Measurements from ENCODE around the gene CENPF. TPM values are rescaled to one million over a fixed set of nuclear protein-coding genes. Genes with fewer than 3 reads are reported as not detected.
"Not testable (repeated sequence)": the region's sequence is repeated elsewhere in the genome, so short reads cannot be mapped to it uniquely, and the experiment has no call there.

CENPF gene
- total RNA-seq, 2 experiments from 2014 or later = 102 to 107 TPM

DNA sequence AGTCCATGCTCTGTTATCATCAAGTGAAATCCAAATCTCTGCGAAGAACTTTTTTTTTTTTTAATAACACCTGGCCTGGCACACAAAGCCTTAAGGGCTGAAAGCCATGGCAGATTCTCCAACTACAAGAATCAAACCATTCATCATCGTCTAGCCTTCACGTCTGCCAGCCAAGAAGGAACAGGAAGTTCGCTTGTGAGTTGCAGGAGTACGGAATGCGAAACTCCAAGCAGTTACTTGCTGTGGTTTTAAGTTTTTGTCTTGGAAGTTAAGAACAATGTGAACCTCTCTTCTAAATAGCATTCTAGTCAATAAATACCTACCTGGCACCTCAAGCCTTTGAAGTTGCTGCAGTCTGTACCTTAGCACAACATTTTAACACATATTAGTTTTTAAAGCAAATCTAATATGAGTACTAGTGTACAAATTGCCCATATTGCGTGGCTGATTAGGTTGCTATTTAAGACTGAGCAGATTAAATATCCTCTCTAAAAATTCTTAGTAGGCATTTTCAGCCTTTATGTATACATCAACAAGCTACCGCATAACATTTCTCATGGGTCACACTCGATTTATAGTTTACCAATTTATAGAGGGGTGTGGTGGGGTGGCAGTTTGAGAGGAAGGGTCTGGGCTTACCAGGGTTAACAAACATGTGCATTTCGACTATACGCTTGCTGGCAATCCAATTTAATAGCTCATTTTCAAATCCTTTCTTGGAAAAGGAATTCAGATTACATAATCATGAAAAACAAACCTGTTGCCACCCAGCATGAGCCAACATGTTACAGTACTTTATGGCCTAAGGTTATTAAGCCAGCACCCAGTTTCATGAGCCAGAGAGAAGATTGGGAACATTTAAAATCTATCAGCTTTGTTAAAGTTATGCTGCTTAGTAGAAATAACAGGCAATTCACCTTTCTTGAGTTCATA lies 29.3 kb upstream of the CENPF start:
- Mint-ChIP-seq H3K4me3 (no peak overlapping the region), H3K27me3 (peaks cover 7% of the 10 kb centered on the region), H3K9me3 (ENCODE audit: low read depth) (peaks cover 10% of the 10 kb centered on the region), H3K36me3 (ENCODE audit: low read depth) (peaks cover 9% of the 10 kb centered on the region), H3K4me1 (peaks cover 3% of the 10 kb centered on the region), H3K27ac (no peak overlapping the region)
- DNase-seq (no peak), ATAC-seq (no peak)
- ChIA-PET POLR2A (no interaction called here), CTCF (interaction anchor here (0.6 to 2.2 kb wide), 5 partner anchors 11 to 451 kb away, joined by 3 to 8 read pairs (median 3); no protein-coding TSS in a partner anchor)
- intact Hi-C loops (cut with DNase I, micrococcal nuclease) = no loop called here

DNA sequence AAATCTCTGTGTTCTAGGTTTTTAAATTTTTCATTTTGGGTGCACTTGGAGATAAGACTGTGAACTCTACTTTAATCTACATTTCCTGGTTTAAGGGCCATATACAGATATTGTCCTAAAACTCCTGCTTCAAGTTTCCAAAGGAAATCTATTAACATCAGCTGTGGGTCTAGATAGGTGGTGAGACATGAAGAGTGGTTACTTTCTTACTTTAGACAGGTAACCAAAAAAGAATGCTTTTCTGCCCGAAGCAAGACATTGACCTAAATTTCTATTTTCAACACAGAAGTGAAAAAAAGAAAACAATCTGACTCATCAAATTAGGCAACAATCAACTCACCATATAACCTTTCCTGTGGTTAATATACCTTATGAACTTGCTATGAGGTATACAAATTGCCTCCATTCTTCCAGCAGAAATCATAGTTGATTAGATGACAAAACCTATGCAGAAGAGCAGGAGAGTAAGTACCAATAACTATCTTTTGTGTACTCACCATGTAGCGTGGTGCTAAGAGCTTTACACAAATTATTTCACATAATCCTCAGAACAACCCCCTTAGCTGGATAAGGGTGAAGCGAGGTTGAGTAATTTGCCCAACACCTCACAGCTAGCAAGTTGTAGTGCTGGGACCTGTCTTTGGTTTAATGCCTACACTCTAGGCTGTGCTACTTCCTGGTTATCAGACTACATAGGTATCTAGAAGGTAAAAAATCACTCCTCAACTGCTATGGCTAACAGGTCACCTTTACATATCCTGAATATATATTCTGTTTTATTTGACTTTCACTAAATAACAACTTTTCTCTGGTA lies 28.2 kb upstream of the CENPF start:
- DNase-seq (no peak), ATAC-seq (no peak)
- Mint-ChIP-seq H3K27ac (no peak overlapping the region), H3K36me3 (ENCODE audit: low read depth) (peaks cover 9% of the 10 kb centered on the region), H3K4me3 (no peak overlapping the region), H3K27me3 (peaks cover 5% of the 10 kb centered on the region), H3K4me1 (no peaks in the 10 kb centered on the region), H3K9me3 (ENCODE audit: low read depth) (peaks cover 10% of the 10 kb centered on the region)
- ChIA-PET POLR2A (no interaction called here), CTCF (interaction anchor here (2.2 kb wide), 1 partner anchor 10 kb away, joined by 8 read pairs; no protein-coding TSS in a partner anchor)
- intact Hi-C loops (cut with DNase I, micrococcal nuclease) = no loop called here

DNA sequence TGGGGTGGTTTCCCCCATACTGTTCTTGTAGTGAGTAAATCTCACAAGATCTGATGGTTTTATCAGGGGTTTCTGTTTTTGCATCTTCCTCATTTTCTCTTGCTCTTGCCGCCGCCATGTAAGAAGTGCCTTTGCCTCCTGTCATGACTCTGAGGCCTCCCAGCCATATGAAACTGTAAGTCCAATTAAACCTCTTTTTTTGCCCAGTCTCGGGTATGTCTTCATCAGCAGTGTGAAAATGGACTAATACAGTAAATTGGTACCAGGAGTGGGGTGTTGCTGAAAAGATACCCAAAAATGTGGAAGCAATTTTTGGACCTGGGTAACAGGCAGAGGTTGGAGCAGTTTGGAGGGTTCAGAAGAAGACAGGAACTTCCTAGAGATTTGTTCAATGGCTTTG lies 26.9 kb upstream of the CENPF start:
- ATAC-seq; H3K27me3 Mint-ChIP-seq; H3K4me1 Mint-ChIP-seq; H3K27ac Mint-ChIP-seq; CTCF ChIA-PET; H3K4me3 Mint-ChIP-seq; DNase-seq; intact Hi-C loops (cut with DNase I, micrococcal nuclease); H3K36me3 Mint-ChIP-seq (ENCODE audit: low read depth); POLR2A ChIA-PET: not testable (repeated sequence)
- H3K9me3 Mint-ChIP-seq (ENCODE audit: low read depth) = peaks cover 10% of the 10 kb centered on the region

DNA sequence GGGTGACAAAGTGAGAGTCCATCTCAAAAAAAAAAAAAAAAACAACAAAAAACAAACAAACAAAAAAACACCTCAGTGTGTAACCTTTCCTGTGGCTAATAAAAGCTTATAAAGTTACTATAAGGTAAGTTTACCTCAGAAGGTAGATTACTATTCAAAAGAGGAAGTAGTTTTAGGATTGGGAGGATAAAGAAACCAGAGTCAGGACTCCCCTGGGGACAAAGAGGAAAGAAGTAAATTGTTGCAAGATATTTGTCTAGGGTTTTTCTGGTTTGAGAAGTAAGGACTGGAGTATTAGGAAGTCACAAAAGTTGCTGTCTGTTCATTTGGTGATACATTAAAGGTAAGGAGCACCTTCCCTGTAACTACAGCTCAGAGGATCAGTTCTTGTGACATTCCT lies 23.8 kb upstream of the CENPF start:
- DNase-seq (no peak), ATAC-seq (no peak)
- Mint-ChIP-seq H3K27ac (no peak overlapping the region), H3K4me3 (no peak overlapping the region), H3K27me3 (peaks cover 8% of the 10 kb centered on the region), H3K36me3 (ENCODE audit: low read depth) (peaks cover 9% of the 10 kb centered on the region), H3K9me3 (ENCODE audit: low read depth) (peaks cover 10% of the 10 kb centered on the region), H3K4me1 (peaks cover 3% of the 10 kb centered on the region)
- intact Hi-C loops (cut with DNase I, micrococcal nuclease) = no loop called here
- POLR2A ChIA-PET = no interaction called here
- CTCF ChIA-PET = interaction anchor here (0.7 to 6.9 kb wide), 3 partner anchors 247 to 945 kb away, joined by 3 to 67 read pairs (median 4); no protein-coding TSS in a partner anchor

DNA sequence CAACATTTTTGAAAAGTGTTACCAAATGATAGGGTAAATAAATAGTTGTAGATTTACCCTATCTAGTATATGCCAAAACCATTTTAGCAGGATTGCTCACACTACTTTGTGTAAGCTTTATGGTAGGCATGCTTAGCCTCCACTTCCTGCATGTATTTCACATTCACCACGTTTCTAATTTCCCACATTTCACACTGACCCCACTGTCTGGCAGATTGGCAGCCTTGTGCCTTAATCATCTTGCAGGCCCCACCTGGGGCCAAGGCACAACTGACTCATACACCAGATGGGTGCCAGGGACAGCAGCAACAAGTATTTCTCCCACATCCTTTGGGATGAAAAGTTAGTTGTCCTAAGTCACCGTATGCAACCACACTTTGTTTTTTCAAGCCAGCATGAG lies 21.2 kb upstream of the CENPF start:
- ATAC-seq (no peak), DNase-seq (no peak)
- Mint-ChIP-seq H3K4me3 (no peak overlapping the region), H3K27me3 (peaks cover 5% of the 10 kb centered on the region), H3K4me1 (peaks cover 6% of the 10 kb centered on the region), H3K36me3 (ENCODE audit: low read depth) (no peaks in the 10 kb centered on the region), H3K27ac (no peak overlapping the region), H3K9me3 (ENCODE audit: low read depth) (no peaks in the 10 kb centered on the region)
- ChIA-PET CTCF (interaction anchor here (0.7 to 8.2 kb wide), 4 partner anchors 9 to 321 kb away, joined by 3 to 67 read pairs (median 22); no protein-coding TSS in a partner anchor), POLR2A (no interaction called here)
- intact Hi-C loops (cut with DNase I, micrococcal nuclease) = loop anchor here in 1 of 2 experiments (10.0 kb wide), 1 partner anchor 317 kb away; no protein-coding TSS in a partner anchor

DNA sequence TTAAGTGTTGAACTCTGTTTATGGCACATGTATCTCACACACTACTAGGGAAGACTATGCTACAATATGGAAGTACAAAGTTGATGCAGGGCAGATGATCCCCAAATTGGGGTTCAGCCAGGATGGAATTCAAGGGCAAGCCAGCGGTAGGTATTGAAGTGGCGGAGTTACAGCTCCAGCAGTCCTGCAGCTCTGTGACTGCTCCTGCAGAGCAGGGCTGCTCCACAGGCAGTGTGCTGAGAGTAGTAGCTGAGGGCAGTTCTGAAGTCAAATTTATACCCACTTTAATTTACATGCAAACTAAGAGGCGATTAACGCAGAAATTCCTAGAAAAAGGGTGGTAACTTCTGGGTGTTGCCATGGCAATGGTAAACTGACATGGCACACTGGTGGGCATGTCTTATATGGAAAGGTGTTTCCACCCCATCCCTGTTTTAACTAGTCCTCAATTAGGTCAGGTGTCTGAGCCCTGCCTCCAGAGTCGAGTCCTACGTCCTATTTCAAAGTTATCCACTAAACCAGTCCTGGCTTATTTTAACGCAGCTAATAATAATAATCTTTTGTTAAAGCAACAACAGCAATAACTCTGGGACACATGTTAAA lies 20.6 kb upstream of the CENPF start:
- H3K36me3 Mint-ChIP-seq (ENCODE audit: low read depth) = no peaks in the 10 kb centered on the region
- no peaks in the 10 kb centered on the region for H3K9me3 Mint-ChIP-seq (ENCODE audit: low read depth)
- H3K27me3 Mint-ChIP-seq = peaks cover 5% of the 10 kb centered on the region
- no peak for DNase-seq
- intact Hi-C loops (cut with DNase I, micrococcal nuclease) = loop anchor here in 1 of 2 experiments (10.0 kb wide), 1 partner anchor 318 kb away; no protein-coding TSS in a partner anchor
- POLR2A ChIA-PET = interaction anchor here (0.6 kb wide), 1 partner anchor 240 kb away, joined by 3 read pairs; no protein-coding TSS in a partner anchor
- ATAC-seq = no peak
- CTCF ChIA-PET = interaction anchor here (1.8 to 8.2 kb wide), 4 partner anchors 11 to 322 kb away, joined by 6 to 67 read pairs (median 22); no protein-coding TSS in a partner anchor
- no peak overlapping the region for H3K27ac Mint-ChIP-seq
- H3K4me1 Mint-ChIP-seq = peaks cover 6% of the 10 kb centered on the region
- H3K4me3 Mint-ChIP-seq = no peak overlapping the region

DNA sequence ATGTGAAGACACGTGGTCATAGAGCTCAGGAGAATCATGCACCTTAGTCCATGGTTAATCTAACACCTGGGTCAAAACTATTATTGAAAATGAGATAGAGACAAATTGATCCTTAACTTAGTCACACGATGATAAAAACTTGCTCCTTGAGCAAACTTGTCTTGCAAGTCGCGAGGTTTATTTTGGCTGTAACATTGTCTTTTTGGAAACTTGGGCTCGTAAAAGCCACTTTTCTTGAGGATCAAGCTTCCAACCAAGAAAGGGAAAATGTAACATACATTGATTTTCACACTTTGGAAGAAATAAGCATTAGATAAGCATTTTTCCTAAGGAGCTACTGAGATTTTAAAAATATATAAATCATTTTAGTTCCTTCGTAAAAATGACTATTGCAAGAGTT lies 19.9 kb upstream of the CENPF start:
- Mint-ChIP-seq H3K27ac (no peak overlapping the region), H3K27me3 (peaks cover 5% of the 10 kb centered on the region), H3K36me3 (ENCODE audit: low read depth) (no peaks in the 10 kb centered on the region), H3K9me3 (ENCODE audit: low read depth) (no peaks in the 10 kb centered on the region), H3K4me3 (no peak overlapping the region), H3K4me1 (peaks cover 6% of the 10 kb centered on the region)
- ATAC-seq = no peak
- intact Hi-C loops (cut with DNase I, micrococcal nuclease) = loop anchor here in 1 of 2 experiments (10.0 kb wide), 1 partner anchor 318 kb away; no protein-coding TSS in a partner anchor
- no peak for DNase-seq
- CTCF ChIA-PET = interaction anchor here (0.8 to 8.2 kb wide), 5 partner anchors 27 to 322 kb away, joined by 3 to 67 read pairs (median 6); no protein-coding TSS in a partner anchor
- POLR2A ChIA-PET = interaction anchor here (0.6 kb wide), 1 partner anchor 240 kb away, joined by 3 read pairs; no protein-coding TSS in a partner anchor

DNA sequence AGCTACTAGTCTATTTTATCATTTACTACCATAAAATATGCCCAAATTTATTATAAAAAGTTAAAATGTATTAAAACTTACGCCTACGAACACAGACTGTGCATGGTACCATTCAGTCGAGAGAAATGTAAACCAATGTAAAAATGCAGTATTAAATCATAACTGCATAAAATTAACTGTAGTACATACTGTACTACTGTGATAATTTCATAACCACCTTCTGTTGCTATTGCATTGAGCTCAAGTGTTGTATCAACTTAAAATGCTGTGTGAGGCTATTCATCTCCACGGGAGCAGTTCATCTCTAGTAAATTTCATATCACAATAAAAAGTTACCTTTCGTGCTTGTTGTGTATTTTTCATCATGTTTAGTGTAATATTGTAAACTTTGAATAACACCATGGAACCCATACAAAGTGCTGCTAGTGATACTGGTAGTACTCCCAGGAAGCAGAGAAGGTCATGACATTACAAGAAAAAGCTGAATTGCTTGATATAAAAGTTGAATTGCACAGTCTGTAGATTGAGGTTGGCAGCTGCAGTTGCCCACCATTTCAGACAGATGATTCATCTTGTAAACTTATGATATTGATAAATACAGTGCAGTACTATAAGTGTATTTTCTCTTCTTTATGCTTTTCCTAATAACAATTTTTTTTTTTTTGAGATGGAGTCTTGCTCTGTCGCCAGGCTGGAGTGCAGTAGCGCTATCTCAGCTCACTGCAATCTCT lies 19.0 kb upstream of the CENPF start:
- ChIA-PET POLR2A (no interaction called here), CTCF (interaction anchor here (0.8 to 8.2 kb wide), 11 partner anchors 10 to 323 kb away, joined by 3 to 67 read pairs (median 6); no protein-coding TSS in a partner anchor)
- no peak for ATAC-seq
- no peak for DNase-seq
- no peaks in the 10 kb centered on the region for H3K9me3 Mint-ChIP-seq (ENCODE audit: low read depth)
- peaks cover 5% of the 10 kb centered on the region for H3K27me3 Mint-ChIP-seq
- intact Hi-C loops (cut with DNase I, micrococcal nuclease) = loop anchor here in 1 of 2 experiments (2.0 to 10.0 kb wide), 2 partner anchors 195 to 319 kb away; no protein-coding TSS in a partner anchor
- H3K4me1 Mint-ChIP-seq = peaks cover 6% of the 10 kb centered on the region
- H3K27ac Mint-ChIP-seq = no peak overlapping the region
- H3K4me3 Mint-ChIP-seq = no peak overlapping the region
- no peaks in the 10 kb centered on the region for H3K36me3 Mint-ChIP-seq (ENCODE audit: low read depth)

DNA sequence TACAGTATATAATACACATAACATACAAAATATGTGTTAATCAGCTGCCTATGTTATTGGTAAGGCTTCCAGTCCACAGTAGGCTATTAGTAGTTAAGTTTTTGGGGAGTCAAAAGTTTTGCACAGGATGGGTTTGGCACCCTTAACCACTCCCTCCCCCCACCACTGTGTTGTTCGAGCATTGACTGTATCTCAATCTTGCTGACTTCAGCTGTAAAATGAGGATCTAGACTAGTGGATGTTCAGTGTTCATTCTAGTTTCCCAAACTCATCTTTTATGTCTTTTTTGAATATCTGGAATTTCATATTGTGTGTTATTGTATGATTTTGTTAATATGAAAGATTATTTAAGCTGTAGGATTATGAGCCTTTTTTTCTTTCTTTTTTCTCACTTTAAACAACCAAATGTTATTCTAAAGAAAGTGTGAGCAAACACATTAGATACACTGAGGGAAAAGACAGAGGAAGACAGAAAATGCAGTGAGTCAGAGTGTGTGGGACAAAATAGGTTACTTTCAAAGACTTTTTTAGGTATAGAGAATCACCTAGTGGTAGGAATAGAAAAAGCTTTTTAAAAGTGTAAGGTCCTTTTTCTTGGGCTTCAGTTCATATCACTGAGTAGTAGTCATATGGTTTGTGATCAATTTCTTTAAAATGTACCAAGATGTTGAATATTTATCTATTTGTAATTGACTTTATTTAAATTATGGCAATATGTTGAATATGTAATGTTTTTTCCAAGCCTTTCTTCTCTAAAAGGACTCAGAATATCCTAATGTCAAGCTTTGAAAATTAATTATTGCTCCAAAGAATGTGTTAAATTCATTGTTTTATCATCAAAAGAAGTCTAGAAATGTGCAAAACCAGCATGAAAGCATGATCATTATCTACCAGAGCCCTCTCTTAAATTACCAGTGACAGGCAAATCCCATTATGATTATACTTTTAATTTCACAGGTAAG lies 17.9 kb upstream of the CENPF start:
- Mint-ChIP-seq H3K4me1 (peaks cover 6% of the 10 kb centered on the region), H3K27me3 (peaks cover 3% of the 10 kb centered on the region), H3K4me3 (no peak overlapping the region), H3K27ac (no peak overlapping the region), H3K36me3 (ENCODE audit: low read depth) (no peaks in the 10 kb centered on the region), H3K9me3 (ENCODE audit: low read depth) (no peaks in the 10 kb centered on the region)
- DNase-seq (no peak), ATAC-seq (peak; percentile 89)
- CTCF ChIA-PET = interaction anchor here (0.6 to 8.2 kb wide), 21 partner anchors 9 to 1797 kb away, joined by 3 to 67 read pairs (median 4); no protein-coding TSS in a partner anchor
- POLR2A ChIA-PET = interaction anchor here (0.7 kb wide), 1 partner anchor 1978 kb away, joined by 4 read pairs; no protein-coding TSS in a partner anchor
- intact Hi-C loops (cut with DNase I, micrococcal nuclease) = loop anchor here (1.0 to 10.0 kb wide), 6 partner anchors 196 to 373 kb away; no protein-coding TSS in a partner anchor

All from activated CD4-positive, alpha-beta T cell treated with anti-CD3 and anti-CD28 coated beads for 36 hours (primary cell).